ENCODE data around the gene LEF1. TPM values are rescaled to one million over a fixed set of nuclear protein-coding genes. Genes with fewer than 3 reads are reported as not detected.

Gene LEF1
- total and polyA plus RNA-seq, 2 experiments from 2014 or later = 0.50 to 0.73 TPM

DNA sequence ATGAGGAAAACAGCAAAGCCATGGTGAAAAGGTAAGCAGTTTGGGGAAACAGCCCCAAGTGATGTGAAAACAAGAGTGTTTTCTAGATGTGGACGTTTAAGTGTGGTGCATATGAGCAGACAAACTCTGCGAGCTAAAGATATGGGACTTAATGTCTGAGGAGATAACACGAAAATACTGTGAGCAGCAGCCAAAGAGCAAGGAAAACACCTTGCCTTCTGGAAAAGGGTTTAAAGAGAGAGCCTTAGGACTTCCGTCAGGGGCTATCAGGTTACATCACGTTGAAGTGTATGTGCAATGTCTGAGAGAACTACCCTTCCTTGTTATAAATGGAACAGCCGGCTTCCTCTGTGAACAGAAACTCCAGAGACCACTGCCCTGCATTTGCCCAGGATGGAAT lies 54.2 kb downstream of the LEF1 start (continued):
- TF ChIP-seq, protein P1, sequence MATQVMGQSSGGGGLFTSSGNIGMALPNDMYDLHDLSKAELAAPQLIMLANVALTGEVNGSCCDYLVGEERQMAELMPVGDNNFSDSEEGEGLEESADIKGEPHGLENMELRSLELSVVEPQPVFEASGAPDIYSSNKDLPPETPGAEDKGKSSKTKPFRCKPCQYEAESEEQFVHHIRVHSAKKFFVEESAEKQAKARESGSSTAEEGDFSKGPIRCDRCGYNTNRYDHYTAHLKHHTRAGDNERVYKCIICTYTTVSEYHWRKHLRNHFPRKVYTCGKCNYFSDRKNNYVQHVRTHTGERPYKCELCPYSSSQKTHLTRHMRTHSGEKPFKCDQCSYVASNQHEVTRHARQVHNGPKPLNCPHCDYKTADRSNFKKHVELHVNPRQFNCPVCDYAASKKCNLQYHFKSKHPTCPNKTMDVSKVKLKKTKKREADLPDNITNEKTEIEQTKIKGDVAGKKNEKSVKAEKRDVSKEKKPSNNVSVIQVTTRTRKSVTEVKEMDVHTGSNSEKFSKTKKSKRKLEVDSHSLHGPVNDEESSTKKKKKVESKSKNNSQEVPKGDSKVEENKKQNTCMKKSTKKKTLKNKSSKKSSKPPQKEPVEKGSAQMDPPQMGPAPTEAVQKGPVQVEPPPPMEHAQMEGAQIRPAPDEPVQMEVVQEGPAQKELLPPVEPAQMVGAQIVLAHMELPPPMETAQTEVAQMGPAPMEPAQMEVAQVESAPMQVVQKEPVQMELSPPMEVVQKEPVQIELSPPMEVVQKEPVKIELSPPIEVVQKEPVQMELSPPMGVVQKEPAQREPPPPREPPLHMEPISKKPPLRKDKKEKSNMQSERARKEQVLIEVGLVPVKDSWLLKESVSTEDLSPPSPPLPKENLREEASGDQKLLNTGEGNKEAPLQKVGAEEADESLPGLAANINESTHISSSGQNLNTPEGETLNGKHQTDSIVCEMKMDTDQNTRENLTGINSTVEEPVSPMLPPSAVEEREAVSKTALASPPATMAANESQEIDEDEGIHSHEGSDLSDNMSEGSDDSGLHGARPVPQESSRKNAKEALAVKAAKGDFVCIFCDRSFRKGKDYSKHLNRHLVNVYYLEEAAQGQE (IDR thresholded peaks at IDR 0.05; ENCODE audit: unreplicated experiment) = no peak

DNA sequence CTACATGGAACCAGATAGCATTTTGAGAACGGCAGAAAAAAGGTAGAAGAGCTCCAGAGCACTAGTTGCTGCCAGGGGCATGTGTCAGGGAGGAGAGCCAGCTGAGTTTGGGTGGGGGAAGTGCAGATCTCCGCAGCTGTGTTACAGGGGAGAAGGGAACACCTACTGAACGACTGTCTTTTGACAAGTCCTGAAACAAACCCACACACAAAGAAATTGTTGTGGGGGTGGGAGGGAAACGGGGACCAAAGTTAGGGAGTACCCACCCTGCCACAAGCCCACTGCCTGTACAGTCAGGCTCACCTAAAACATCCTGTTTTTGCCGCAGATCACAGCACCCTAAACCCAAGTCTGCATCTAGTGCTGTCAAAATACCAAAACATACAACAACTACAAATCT lies 55.5 kb downstream of the LEF1 start:
- Histone ChIP-seq H3K79me2 (replicated peaks; ENCODE audit: insufficient read depth) (no peaks in the 10 kb centered on the region), H3K9me2 (ENCODE audit: insufficient read depth) (no peaks in the 10 kb centered on the region; the same call in 1 of the 2 replicates), H3K4me3 (no peak overlapping the region), H3F3A (replicated peaks; ENCODE audit: low read depth) (no peaks in the 10 kb centered on the region), H4K20me1 (replicated peaks; ENCODE audit: insufficient read depth) (no peaks in the 10 kb centered on the region), H3K27me3 (ENCODE audit: insufficient read depth) (no peaks in the 10 kb centered on the region), H3K27ac (ENCODE audit: low read depth) (no peak overlapping the region), H3K4me2 (peak overlapping the region; percentile 53; the same call in 1 of the 2 replicates), H2AFZ (peak overlapping the region; percentile 69; the same call in 1 of the 2 replicates), H3K4me1 (ENCODE audit: insufficient read depth) (peaks cover 55% of the 10 kb centered on the region), H3K36me3 (ENCODE audit: insufficient read depth) (no peaks in the 10 kb centered on the region)
- H3K4me1 Mint-ChIP-seq = peaks cover 70% of the 10 kb centered on the region
- no peak overlapping the region; the same call in 2 of the 3 replicates for H3K4me3 Mint-ChIP-seq
- DNase-seq (ENCODE audit: low spot score) (no peak), ATAC-seq (0 out of 3 replicates have a peak, but pooled peaks have one; percentile 12)
- no peak overlapping the region for H3K27ac Mint-ChIP-seq
- no peaks in the 10 kb centered on the region for H3K36me3 Mint-ChIP-seq (ENCODE audit: low read depth)
- H3K9me3 Mint-ChIP-seq = no peaks in the 10 kb centered on the region
- peaks cover 8% of the 10 kb centered on the region for H3K27me3 Mint-ChIP-seq (ENCODE audit: insufficient read depth, low read depth, poor library complexity)
- TF ChIP-seq EZH2phosphoT487 (IDR thresholded peaks at IDR 0.05; ENCODE audit: unreplicated experiment) (no peak), ZNF331 (CRISPR knock-in tag; IDR thresholded peaks at IDR 0.05; ENCODE audit: low read depth) (no peak), POLR2AphosphoS5 (IDR thresholded peaks at IDR 0.05; ENCODE audit: low read depth) (no peak), STAT1 (IDR thresholded peaks at IDR 0.05; ENCODE audit: unreplicated experiment) (no peak)
- TF ChIP-seq, protein P1 (IDR thresholded peaks at IDR 0.05; ENCODE audit: unreplicated experiment) = no peak
- TF ChIP-seq, protein P2, sequence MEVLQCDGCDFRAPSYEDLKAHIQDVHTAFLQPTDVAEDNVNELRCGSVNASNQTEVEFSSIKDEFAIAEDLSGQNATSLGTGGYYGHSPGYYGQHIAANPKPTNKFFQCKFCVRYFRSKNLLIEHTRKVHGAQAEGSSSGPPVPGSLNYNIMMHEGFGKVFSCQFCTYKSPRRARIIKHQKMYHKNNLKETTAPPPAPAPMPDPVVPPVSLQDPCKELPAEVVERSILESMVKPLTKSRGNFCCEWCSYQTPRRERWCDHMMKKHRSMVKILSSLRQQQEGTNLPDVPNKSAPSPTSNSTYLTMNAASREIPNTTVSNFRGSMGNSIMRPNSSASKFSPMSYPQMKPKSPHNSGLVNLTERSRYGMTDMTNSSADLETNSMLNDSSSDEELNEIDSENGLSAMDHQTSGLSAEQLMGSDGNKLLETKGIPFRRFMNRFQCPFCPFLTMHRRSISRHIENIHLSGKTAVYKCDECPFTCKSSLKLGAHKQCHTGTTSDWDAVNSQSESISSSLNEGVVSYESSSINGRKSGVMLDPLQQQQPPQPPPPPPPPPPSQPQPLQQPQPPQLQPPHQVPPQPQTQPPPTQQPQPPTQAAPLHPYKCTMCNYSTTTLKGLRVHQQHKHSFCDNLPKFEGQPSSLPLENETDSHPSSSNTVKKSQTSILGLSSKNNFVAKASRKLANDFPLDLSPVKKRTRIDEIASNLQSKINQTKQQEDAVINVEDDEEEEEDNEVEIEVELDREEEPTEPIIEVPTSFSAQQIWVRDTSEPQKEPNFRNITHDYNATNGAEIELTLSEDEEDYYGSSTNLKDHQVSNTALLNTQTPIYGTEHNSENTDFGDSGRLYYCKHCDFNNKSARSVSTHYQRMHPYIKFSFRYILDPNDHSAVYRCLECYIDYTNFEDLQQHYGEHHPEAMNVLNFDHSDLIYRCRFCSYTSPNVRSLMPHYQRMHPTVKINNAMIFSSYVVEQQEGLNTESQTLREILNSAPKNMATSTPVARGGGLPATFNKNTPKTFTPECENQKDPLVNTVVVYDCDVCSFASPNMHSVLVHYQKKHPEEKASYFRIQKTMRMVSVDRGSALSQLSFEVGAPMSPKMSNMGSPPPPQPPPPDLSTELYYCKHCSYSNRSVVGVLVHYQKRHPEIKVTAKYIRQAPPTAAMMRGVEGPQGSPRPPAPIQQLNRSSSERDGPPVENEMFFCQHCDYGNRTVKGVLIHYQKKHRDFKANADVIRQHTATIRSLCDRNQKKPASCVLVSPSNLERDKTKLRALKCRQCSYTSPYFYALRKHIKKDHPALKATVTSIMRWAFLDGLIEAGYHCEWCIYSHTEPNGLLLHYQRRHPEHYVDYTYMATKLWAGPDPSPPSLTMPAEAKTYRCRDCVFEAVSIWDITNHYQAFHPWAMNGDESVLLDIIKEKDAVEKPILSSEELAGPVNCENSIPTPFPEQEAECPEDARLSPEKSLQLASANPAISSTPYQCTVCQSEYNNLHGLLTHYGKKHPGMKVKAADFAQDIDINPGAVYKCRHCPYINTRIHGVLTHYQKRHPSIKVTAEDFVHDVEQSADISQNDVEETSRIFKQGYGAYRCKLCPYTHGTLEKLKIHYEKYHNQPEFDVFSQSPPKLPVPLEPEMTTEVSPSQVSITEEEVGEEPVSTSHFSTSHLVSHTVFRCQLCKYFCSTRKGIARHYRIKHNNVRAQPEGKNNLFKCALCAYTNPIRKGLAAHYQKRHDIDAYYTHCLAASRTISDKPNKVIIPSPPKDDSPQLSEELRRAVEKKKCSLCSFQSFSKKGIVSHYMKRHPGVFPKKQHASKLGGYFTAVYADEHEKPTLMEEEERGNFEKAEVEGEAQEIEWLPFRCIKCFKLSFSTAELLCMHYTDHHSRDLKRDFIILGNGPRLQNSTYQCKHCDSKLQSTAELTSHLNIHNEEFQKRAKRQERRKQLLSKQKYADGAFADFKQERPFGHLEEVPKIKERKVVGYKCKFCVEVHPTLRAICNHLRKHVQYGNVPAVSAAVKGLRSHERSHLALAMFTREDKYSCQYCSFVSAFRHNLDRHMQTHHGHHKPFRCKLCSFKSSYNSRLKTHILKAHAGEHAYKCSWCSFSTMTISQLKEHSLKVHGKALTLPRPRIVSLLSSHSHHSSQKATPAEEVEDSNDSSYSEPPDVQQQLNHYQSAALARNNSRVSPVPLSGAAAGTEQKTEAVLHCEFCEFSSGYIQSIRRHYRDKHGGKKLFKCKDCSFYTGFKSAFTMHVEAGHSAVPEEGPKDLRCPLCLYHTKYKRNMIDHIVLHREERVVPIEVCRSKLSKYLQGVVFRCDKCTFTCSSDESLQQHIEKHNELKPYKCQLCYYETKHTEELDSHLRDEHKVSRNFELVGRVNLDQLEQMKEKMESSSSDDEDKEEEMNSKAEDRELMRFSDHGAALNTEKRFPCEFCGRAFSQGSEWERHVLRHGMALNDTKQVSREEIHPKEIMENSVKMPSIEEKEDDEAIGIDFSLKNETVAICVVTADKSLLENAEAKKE (CRISPR knock-in tag; IDR thresholded peaks at IDR 0.05) = no peak
- TF ChIP-seq, protein P3, sequence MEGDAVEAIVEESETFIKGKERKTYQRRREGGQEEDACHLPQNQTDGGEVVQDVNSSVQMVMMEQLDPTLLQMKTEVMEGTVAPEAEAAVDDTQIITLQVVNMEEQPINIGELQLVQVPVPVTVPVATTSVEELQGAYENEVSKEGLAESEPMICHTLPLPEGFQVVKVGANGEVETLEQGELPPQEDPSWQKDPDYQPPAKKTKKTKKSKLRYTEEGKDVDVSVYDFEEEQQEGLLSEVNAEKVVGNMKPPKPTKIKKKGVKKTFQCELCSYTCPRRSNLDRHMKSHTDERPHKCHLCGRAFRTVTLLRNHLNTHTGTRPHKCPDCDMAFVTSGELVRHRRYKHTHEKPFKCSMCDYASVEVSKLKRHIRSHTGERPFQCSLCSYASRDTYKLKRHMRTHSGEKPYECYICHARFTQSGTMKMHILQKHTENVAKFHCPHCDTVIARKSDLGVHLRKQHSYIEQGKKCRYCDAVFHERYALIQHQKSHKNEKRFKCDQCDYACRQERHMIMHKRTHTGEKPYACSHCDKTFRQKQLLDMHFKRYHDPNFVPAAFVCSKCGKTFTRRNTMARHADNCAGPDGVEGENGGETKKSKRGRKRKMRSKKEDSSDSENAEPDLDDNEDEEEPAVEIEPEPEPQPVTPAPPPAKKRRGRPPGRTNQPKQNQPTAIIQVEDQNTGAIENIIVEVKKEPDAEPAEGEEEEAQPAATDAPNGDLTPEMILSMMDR (conservative IDR thresholded peaks at IDR 0.05; ENCODE audit: low read depth in 2 of 2) = no peak
- TF ChIP-seq, protein P4, sequence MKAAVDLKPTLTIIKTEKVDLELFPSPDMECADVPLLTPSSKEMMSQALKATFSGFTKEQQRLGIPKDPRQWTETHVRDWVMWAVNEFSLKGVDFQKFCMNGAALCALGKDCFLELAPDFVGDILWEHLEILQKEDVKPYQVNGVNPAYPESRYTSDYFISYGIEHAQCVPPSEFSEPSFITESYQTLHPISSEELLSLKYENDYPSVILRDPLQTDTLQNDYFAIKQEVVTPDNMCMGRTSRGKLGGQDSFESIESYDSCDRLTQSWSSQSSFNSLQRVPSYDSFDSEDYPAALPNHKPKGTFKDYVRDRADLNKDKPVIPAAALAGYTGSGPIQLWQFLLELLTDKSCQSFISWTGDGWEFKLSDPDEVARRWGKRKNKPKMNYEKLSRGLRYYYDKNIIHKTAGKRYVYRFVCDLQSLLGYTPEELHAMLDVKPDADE (IDR thresholded peaks at IDR 0.05) = no peak

Data from GM23338 (cell line).